Measurements from ENCODE around the gene SMARCA2.

The SMARCA2 gene

DNA sequence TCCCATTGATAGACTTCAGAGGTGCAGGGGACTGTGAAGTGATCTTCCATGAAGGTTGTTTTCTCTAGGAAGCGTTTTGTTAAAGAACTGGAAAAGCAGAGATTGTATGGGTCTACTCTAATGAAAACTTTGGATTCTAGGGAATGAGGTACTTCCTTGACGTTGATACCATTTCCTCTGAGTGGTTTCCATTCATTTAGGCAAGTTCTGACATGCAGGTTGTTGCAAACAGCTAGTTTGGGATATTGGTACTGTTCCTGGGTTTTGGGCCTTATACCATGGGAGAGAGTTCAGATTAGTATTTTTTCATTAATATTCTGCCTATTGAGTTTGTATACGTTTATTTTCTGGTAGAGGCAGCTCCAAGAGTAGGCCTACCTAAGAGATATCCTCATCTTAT is 25.7 kb downstream of the SMARCA2 start:
- H3K27me3 ChIP-seq (ENCODE audit: control insufficient read depth in 1 of 2, insufficient read depth in 1 of 2, low read length in 2 of 2), result no peaks in the 10 kb centered on the region
- H3K4me3 ChIP-seq (ENCODE audit: insufficient read depth in 1 of 2, low read depth in 1 of 2, low read length in 2 of 2), result no peak overlapping the region
- H2AK5ac ChIP-seq (ENCODE audit: low read length, severe bottlenecking), result no peak overlapping the region
- peaks cover 5% of the 10 kb centered on the region for H3K4me1 ChIP-seq (ENCODE audit: control insufficient read depth, insufficient read depth, low read depth, low read length)
- no peak for DNase-seq
- no peak overlapping the region for H3K4me2 ChIP-seq (ENCODE audit: low read length, poor library complexity, severe bottlenecking)
- H3K23ac ChIP-seq (ENCODE audit: low read length in 2 of 2), result no peak overlapping the region
- no peak overlapping the region for H2BK5ac ChIP-seq (ENCODE audit: low read depth, low read length, poor library complexity, severe bottlenecking)
- H3K36me3 ChIP-seq (ENCODE audit: control insufficient read depth in 1 of 2, insufficient read depth in 2 of 2, low read depth in 1 of 2, low read length in 2 of 2), result peaks cover 8 to 94% of the 10 kb centered on the region in 2 experiments
- no peak overlapping the region for H3K9ac ChIP-seq (ENCODE audit: low read length)
- H2BK12ac ChIP-seq (ENCODE audit: low read length in 2 of 2), result no peak overlapping the region
- H2AFZ ChIP-seq (ENCODE audit: low read depth, low read length), result no peak overlapping the region
- H4K8ac ChIP-seq (ENCODE audit: low read length), result no peak overlapping the region
- H2BK15ac ChIP-seq (ENCODE audit: low read depth, poor library complexity, severe bottlenecking), result no peak overlapping the region
- H3K14ac ChIP-seq (ENCODE audit: low read length in 2 of 2), result no peak overlapping the region
- H3K27ac ChIP-seq (ENCODE audit: low read length, poor library complexity, severe bottlenecking), result no peak overlapping the region
- no peak overlapping the region for H4K91ac ChIP-seq (ENCODE audit: low read length)
- H3K79me1 ChIP-seq (replicated peaks; ENCODE audit: low read length, poor library complexity, severe bottlenecking), result peaks cover 18% of the 10 kb centered on the region
- H3K9me3 ChIP-seq (ENCODE audit: control insufficient read depth, low read length), result no peaks in the 10 kb centered on the region
- WGBS, result 97% methylated on average over 2 of the region's 3 CpGs
- no peak overlapping the region for H3K4ac ChIP-seq (ENCODE audit: low read depth in 1 of 2, low read length in 2 of 2)
- H2BK120ac ChIP-seq (ENCODE audit: low read depth, low read length), result no peak overlapping the region
- no peak overlapping the region for H3K18ac ChIP-seq (ENCODE audit: low read depth in 1 of 2, low read length in 2 of 2)

DNA sequence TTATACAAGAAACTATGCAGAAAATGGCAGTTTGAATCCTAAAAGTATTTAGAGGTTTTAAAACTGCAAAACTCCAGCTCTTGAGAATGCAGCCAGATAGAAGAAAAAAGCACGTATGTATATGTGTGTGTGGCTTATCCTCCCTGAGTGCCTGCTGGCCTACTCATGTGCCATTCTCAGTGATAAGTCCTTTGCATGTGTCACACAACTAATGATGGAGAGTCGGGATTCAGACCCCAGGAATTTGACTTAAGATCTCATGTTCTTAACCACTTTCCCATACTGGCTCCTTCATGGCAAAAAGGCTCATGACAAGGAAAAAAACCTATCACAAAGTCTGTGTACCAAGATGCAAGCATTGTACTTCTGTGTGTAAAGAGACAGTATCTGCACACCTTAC is 26.6 kb downstream of the SMARCA2 start:
- Histone ChIP-seq H3K4me2 (ENCODE audit: low read length, poor library complexity, severe bottlenecking) (no peak overlapping the region), H3K4me1 (ENCODE audit: control insufficient read depth, insufficient read depth, low read depth, low read length) (peaks cover 5% of the 10 kb centered on the region), H3K4me3 (ENCODE audit: insufficient read depth in 1 of 2, low read depth in 1 of 2, low read length in 2 of 2) (no peak overlapping the region), H2BK5ac (ENCODE audit: low read depth, low read length, poor library complexity, severe bottlenecking) (no peak overlapping the region), H4K91ac (ENCODE audit: low read length) (no peak overlapping the region), H2AFZ (ENCODE audit: low read depth, low read length) (no peak overlapping the region), H3K36me3 (ENCODE audit: control insufficient read depth in 1 of 2, insufficient read depth in 2 of 2, low read depth in 1 of 2, low read length in 2 of 2) (peaks cover 8 to 90% of the 10 kb centered on the region in 2 experiments), H3K79me1 (replicated peaks; ENCODE audit: low read length, poor library complexity, severe bottlenecking) (peaks cover 19% of the 10 kb centered on the region), H3K23ac (ENCODE audit: low read length in 2 of 2) (no peak overlapping the region), H3K27ac (ENCODE audit: low read length, poor library complexity, severe bottlenecking) (no peak overlapping the region), H2AK5ac (ENCODE audit: low read length, severe bottlenecking) (no peak overlapping the region), H4K8ac (ENCODE audit: low read length) (no peak overlapping the region), H3K4ac (ENCODE audit: low read depth in 1 of 2, low read length in 2 of 2) (no peak overlapping the region), H2BK12ac (ENCODE audit: low read length in 2 of 2) (no peak overlapping the region), H3K9me3 (ENCODE audit: control insufficient read depth, low read length) (no peaks in the 10 kb centered on the region), H2BK15ac (ENCODE audit: low read depth, poor library complexity, severe bottlenecking) (no peak overlapping the region), H2BK120ac (ENCODE audit: low read depth, low read length) (no peak overlapping the region), H3K14ac (ENCODE audit: low read length in 2 of 2) (no peak overlapping the region), H3K27me3 (ENCODE audit: control insufficient read depth in 1 of 2, insufficient read depth in 1 of 2, low read length in 2 of 2) (no peaks in the 10 kb centered on the region), H3K9ac (ENCODE audit: low read length) (no peak overlapping the region), H3K18ac (ENCODE audit: low read depth in 1 of 2, low read length in 2 of 2) (no peak overlapping the region)
- DNase-seq, result peak; percentile 21
- 97% methylated on average over 2 of the region's 2 CpGs for WGBS

DNA sequence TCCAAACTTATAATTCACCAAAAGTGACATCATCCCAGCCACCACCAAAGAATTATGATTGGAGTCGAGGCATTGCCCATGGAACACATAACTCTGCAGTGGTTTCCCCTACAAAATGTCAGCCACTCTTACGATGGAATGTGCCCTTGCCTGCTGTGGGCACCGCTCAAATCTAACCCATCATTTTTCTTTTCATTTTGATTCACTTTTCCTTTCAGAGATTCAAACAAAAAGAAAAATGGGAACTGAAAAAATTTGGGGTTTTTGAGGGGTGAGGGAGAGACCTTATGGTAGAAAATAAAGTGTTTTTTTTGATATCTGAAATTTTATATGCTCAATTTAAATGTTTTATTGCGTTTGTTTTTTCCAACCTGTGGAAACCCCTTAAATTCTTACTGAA is 28.1 kb downstream of the SMARCA2 start:
- Histone ChIP-seq H3K9ac (ENCODE audit: low read length) (no peak overlapping the region), H3K4me1 (ENCODE audit: control insufficient read depth, insufficient read depth, low read depth, low read length) (peaks cover 7% of the 10 kb centered on the region), H3K79me1 (replicated peaks; ENCODE audit: low read length, poor library complexity, severe bottlenecking) (peaks cover 24% of the 10 kb centered on the region), H2BK5ac (ENCODE audit: low read depth, low read length, poor library complexity, severe bottlenecking) (no peak overlapping the region), H3K23ac (ENCODE audit: low read length in 2 of 2) (no peak overlapping the region), H3K9me3 (ENCODE audit: control insufficient read depth, low read length) (no peaks in the 10 kb centered on the region), H3K4me2 (ENCODE audit: low read length, poor library complexity, severe bottlenecking) (no peak overlapping the region), H3K27ac (ENCODE audit: low read length, poor library complexity, severe bottlenecking) (no peak overlapping the region), H3K4ac (ENCODE audit: low read depth in 1 of 2, low read length in 2 of 2) (no peak overlapping the region), H3K27me3 (ENCODE audit: control insufficient read depth in 1 of 2, insufficient read depth in 1 of 2, low read length in 2 of 2) (no peaks in the 10 kb centered on the region), H2BK12ac (ENCODE audit: low read length in 2 of 2) (no peak overlapping the region), H3K14ac (ENCODE audit: low read length in 2 of 2) (no peak overlapping the region), H2AK5ac (ENCODE audit: low read length, severe bottlenecking) (no peak overlapping the region), H4K8ac (ENCODE audit: low read length) (no peak overlapping the region), H3K18ac (ENCODE audit: low read depth in 1 of 2, low read length in 2 of 2) (no peak overlapping the region), H2BK120ac (ENCODE audit: low read depth, low read length) (no peak overlapping the region), H3K36me3 (ENCODE audit: control insufficient read depth in 1 of 2, insufficient read depth in 2 of 2, low read depth in 1 of 2, low read length in 2 of 2) (peaks cover 15 to 85% of the 10 kb centered on the region in 2 experiments), H2BK15ac (ENCODE audit: low read depth, poor library complexity, severe bottlenecking) (no peak overlapping the region), H3K4me3 (ENCODE audit: insufficient read depth in 1 of 2, low read depth in 1 of 2, low read length in 2 of 2) (no peak overlapping the region), H2AFZ (ENCODE audit: low read depth, low read length) (no peak overlapping the region), H4K91ac (ENCODE audit: low read length) (no peak overlapping the region)
- WGBS, result 94% methylated on average over 3 of the region's 4 CpGs
- no peak for DNase-seq

DNA sequence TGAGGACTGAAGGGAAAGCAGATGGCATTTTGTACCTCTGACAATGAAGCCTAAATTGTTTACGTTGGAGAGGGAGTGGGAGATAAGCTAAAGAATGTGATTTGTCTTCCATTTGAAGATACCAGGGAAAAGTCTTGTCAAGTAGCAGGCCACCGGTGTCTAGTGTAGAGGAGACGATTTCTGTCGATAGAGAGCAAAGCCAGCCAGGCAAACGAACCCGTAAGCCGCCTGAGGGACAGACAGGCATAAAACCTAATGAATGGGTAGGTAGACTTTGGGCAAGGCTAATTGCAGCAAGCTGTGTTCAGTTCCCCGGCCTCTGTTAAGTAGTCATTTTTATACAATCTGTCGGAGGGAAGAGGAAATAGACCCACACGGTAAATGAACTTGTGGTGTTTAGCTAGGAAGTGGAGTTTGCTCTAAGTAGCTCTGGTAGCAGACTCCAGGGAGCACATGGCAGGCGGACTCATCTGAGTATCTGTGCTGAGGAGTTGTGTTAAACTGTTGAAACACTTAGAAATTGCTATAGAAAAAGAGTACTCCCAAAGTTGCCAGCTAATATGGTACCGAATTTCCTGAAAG is 28.8 kb downstream of the SMARCA2 start:
- no peak for DNase-seq
- Histone ChIP-seq H3K9ac (ENCODE audit: low read length) (no peak overlapping the region), H2BK5ac (ENCODE audit: low read depth, low read length, poor library complexity, severe bottlenecking) (no peak overlapping the region), H3K36me3 (ENCODE audit: control insufficient read depth in 1 of 2, insufficient read depth in 2 of 2, low read depth in 1 of 2, low read length in 2 of 2) (peaks cover 15 to 83% of the 10 kb centered on the region in 2 experiments), H3K4me3 (ENCODE audit: insufficient read depth in 1 of 2, low read depth in 1 of 2, low read length in 2 of 2) (no peak overlapping the region), H2BK15ac (ENCODE audit: low read depth, poor library complexity, severe bottlenecking) (no peak overlapping the region), H3K27me3 (ENCODE audit: control insufficient read depth in 1 of 2, insufficient read depth in 1 of 2, low read length in 2 of 2) (no peaks in the 10 kb centered on the region), H3K27ac (ENCODE audit: low read length, poor library complexity, severe bottlenecking) (no peak overlapping the region), H4K8ac (ENCODE audit: low read length) (no peak overlapping the region), H3K14ac (ENCODE audit: low read length in 2 of 2) (no peak overlapping the region), H4K91ac (ENCODE audit: low read length) (no peak overlapping the region), H3K23ac (ENCODE audit: low read length in 2 of 2) (no peak overlapping the region), H2AFZ (ENCODE audit: low read depth, low read length) (no peak overlapping the region), H3K9me3 (ENCODE audit: control insufficient read depth, low read length) (no peaks in the 10 kb centered on the region), H3K79me1 (replicated peaks; ENCODE audit: low read length, poor library complexity, severe bottlenecking) (peaks cover 23% of the 10 kb centered on the region), H3K18ac (ENCODE audit: low read depth in 1 of 2, low read length in 2 of 2) (no peak overlapping the region), H3K4me1 (ENCODE audit: control insufficient read depth, insufficient read depth, low read depth, low read length) (peaks cover 7% of the 10 kb centered on the region), H3K4ac (ENCODE audit: low read depth in 1 of 2, low read length in 2 of 2) (no peak overlapping the region), H2BK120ac (ENCODE audit: low read depth, low read length) (no peak overlapping the region), H2AK5ac (ENCODE audit: low read length, severe bottlenecking) (no peak overlapping the region), H3K4me2 (ENCODE audit: low read length, poor library complexity, severe bottlenecking) (no peak overlapping the region), H2BK12ac (ENCODE audit: low read length in 2 of 2) (no peak overlapping the region)
- WGBS, result 43% methylated on average over 12 of the region's 12 CpGs
